Measurements from ENCODE around the gene FAM111A.

FAM111A gene

DNA sequence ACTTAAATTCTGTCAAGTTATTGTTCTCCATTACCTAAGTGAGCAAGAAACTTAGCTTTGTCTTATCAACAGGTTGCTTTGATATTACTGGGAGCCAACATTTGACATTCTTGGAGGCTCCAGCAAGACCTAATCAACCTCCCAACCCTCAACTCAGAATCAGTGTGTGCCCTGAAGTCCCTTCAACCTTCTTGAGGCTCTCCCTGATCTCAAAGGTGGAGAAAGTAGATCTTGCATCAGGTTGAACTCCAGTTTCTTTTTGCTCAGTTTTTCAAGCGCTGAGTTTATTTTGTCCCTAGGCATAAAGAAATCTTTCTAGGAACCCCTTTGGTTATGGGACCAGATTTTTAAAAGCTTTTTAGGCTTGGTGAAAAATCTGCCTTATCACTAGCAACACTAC, 1.4 kb downstream of the FAM111A start:
- DNase-seq: no peak

DNA sequence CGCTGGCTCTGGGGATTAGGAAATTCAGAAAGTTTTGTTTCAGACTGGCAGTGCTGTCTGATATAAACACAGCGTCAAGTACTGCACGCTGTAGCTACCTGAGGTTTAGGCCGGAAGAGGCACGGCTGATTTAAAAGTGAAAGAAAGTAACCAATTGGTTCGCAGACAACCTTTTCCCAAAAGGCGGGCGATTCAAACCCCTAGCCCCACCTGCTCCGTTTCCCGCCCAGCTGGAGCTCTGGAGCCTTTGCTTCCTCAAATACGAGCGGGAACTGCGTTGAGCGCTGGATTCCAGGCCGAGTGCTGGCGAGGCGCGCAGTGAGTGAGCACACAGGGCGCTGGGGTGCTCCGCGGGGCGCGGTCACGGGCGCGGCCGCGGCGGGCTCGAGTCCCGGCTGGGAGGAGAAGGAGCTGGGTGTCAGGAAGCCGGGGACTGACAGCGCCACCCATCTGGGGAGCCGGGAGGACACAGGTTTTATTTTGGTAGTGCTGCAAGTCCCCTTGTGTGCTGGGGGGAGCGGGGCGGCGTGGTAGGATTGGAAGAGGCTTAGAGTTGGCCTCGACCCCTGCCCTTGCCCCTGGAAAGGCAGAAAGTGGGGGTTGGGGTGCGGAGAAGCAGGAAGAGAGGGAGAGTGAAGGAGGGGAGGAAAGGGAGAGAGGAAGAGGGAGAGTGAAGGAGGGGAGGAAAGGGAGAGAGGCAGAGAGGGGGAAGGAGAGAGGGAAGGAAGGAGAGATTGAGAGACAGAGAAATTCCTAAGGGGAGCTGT, 2.1 kb downstream of the FAM111A start:
- DNase-seq: peak; percentile 90

DNA sequence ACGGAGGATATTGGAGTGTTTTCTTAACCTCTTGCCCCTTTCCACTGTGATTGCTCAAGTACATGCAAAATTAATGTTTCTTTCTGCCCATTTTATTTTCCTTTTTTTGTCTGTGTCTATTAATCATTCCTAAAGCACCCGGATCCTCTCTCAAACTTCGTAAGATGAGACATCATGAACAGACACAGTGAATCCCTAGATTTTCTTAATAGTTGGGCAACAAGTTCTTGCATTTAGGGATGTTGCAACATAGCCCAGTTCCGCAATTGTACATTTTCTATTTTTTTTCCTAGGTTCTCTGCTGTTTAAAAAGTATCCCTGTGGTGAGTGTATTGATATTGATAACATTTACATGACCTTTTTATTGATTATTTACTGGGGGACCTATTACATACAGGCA, 2.9 kb downstream of the FAM111A start:
- no peak for DNase-seq

DNA sequence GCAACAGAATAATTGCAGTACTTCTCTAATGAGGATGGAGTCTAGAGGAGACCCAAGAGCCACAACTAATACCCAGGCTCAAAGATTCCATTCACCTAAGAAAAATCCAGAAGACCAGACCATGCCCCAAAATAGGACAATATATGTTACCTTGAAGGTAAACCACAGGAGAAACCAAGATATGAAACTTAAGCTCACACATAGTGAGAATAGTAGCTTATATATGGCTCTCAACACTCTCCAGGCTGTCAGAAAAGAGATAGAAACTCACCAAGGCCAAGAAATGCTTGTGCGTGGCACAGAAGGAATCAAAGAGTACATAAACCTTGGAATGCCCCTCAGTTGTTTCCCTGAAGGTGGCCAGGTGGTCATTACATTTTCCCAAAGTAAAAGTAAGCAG, 9.1 kb downstream of the FAM111A start:
- DNase-seq: no peak

DNA sequence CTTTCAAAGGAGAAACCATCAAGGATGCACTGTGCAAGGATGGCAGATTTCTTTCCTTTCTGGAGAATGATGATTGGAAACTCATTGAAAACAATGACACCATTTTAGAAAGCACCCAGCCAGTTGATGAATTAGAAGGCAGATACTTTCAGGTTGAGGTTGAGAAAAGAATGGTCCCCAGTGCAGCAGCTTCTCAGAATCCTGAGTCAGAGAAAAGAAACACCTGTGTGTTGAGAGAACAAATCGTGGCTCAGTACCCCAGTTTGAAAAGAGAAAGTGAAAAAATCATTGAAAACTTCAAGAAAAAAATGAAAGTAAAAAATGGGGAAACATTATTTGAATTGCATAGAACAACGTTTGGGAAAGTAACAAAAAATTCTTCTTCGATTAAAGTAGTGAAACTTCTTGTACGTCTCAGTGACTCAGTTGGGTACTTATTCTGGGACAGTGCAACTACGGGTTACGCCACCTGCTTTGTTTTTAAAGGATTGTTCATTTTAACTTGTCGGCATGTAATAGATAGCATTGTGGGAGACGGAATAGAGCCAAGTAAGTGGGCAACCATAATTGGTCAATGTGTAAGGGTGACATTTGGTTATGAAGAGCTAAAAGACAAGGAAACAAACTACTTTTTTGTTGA, 9.8 kb downstream of the FAM111A start:
- DNase-seq: peak; percentile 66

DNA sequence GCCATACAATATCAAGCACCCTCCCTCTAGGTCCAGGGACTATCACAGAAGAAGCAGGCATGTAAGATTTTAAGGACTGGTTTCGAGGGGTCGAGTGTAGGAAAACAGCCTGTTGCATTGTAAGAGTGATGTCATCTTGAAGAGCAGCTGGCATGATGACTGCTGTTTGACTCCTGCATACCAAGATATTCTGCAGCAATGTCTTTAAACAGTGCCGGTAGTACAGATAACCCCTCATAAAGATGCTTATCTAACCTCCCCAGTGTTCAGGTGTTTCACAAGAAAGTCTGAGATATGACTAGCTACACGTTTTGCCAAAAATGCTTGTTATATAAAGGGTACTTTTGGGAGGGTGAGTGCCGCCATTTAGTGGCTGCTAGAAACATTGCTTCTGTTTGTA, 12.0 kb downstream of the FAM111A start:
- no peak for DNase-seq

DNA sequence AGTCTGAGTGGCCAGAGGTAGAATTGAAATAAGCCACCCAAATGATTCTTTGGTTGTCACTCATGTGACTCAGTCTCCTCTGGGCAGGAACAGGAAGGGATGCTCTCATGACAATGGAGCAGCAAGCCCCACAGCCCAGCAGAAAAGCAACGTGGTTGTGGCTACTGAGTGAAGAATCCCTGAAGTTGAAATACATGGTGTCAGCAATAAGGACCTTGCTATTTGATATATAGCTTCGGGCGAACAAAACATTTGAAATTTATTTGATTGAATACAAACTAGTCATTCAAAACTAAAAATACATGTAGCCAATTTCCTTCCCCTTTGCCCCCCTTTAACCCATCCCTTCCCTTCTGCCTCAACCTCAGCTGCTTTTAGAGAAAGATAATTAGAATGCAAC, 14.8 kb downstream of the FAM111A start:
- no peak for DNase-seq

DNA sequence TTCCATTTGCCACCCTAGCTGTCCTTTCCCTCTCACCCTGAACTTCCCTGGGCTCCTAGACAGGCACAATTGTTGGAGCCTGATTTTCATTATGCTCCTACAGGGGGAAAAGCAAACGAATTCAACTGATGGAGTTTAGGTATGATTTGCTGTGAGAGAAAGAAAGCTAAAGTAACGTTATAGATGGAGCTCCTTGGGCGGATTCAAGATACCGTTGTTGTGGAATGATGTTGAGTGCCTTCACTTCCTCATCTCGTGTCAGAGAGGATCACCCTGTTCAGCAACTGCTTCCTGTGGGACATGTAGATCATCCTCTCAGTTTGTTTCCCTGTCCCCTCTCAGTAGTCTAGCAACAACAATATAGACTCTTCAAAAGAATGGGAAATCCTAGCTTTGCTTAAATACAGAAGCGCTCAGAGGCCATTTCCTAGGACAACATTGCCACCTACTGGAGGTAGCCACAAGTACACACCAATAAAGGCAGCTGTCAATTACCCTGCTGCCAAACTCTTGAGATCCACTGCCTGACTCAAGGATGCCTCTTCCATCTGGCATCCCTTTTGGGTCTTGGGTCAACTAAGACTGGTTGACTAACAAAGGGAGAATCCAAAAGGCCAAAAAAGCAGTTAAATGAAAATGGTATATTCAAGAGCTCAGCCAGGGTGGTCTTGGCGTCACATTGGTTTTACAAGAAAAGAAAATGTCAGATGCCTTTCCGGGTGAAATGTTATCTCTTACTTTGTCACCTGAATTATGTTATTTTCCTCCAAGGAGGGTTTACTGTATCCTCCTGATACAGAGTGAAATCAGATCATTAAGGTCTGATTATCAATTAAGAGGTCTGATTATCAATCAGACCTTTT, 15.8 kb downstream of the FAM111A start:
- peak; percentile 73 for DNase-seq

DNA sequence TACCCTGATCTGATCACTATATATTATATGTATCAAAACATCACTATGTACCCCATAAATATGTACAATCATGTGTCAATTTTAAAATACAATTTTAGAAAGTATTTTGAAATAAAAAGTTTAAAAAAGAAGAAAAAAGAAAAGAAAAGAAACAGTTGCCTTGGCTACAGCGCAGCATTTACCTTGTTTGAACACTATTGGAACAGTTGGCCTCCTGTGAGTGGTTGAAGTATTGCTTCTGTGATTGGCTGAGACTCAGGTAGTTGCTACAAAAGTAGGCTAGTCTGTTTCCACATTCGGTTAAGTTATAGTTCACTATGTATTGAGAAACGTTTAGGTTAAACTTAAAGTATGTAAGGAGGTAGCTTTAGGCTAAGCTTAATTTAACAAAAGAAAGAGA, 21.4 kb downstream of the FAM111A start:
- DNase-seq: no peak

DNA sequence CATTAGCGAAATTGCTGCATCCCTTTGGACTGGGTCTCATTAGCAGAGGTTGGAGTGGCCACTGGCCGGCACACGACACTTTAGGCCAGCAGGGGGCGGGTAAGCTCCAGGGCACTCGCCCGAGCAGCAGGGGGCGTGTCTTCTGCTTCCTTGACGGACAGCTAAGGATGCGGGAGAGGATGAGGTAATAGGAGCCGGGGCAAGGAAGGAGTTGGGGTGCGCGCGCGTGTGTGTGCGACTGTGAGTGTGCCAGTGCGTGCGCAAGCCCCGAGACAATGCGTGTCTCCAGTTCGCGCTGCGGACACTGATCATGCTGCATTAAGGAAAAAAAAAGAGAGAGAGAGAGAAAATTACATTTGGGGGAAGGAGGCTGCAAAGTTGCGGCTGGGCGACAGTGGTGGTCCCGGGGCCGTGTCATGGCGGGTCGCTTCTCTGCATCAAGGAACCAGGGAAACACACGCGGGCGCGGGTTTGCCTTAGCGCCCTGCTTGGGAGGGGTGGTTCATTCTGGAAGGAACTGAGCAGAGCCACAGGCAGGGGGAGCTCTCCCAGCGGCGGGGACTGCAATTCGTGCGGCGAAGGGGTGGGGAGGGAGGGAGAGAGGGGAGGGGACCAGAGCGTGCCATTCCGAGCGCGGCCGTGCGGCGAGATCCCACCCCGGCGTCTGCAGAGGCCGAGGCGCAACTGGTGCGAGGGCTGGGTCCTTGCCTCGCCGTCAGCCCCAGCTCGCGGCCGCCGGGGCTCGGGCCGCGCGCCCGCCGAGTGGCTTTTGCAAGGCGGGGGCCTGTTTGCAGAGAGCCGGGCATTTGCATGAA, 29.1 kb downstream of the FAM111A start, which contains the start of gene DTX4:
Gene DTX4, plus strand, starts transcription at position 625 of the 815 bp plus-strand sequence. CDS start 464 bp downstream, outside the sequence.
- DNase-seq: peak; percentile 94

DNA sequence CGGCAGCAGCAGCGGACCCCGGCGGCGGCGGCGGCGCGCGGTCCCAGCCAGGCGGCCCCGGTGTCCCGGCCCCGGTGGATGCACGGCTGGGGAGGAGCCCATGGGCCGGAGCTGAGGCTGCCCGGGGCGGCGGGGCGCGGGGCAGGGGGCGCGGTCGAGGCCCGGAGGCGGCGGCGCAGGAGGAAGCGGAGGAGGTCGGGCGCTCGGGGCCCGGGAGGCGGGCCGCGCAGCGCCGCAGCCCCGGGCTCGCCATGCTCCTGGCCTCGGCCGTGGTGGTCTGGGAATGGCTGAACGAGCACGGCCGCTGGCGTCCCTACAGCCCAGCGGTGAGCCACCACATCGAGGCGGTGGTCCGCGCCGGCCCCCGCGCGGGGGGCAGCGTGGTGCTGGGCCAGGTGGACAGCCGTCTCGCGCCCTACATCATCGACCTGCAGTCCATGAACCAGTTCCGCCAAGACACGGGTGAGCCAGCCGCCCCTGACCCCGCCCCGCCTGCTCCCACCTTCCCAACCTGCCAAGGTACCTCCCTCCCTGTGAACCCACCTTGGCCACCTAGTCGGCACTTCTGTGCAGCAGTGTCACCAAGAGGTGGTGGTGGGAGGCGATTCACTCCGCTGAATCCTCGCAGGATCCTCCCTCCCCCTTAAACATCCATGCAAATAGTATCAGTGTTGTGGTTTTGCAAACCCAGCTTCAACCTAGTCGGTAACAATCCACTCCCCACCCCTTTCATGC, 29.9 kb downstream of the FAM111A start:
- no peak for DNase-seq

DNA sequence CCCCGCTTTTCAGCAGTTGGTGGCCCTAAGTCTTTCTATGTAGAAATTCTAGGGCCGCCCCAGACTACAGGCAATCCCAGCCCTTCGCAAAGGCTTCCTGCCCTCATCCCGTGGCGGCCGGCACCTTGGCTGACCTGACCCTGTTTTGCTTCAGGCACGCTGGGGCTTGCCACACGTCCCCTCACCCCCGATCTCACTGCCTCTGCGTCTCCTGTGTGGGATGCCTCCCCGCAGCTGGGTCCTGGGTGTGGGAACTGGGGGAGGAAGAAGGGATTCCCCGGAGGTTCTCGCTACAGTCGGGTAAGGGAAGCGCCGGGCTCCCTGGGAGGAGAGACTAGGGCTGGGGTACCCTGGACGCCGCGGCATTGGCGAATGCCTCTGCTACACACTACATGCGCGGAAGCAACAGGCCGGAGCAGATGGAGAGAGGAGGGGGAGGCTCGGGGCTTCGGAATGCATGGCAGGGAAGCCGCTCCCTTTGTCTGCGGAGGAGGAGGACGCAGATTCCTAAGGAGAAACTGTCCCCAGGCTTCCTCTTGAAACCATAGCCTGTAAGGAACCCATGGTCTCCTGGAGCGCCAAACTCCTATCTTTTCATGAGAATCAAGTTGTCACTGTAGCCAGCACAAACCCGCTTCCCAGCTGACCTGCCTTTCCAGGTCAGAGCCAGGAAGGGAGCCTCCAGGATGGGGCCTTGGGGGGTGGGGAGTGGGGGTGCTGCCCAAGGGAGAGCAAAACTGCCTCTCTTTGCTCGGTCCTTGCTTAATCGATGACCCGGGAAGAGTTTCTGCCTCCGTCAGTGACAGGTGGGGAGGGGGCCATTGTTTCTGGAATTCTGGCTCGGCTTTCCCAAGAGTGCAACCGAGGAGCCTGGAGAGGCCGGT, 30.7 kb downstream of the FAM111A start:
- no peak for DNase-seq

DNA sequence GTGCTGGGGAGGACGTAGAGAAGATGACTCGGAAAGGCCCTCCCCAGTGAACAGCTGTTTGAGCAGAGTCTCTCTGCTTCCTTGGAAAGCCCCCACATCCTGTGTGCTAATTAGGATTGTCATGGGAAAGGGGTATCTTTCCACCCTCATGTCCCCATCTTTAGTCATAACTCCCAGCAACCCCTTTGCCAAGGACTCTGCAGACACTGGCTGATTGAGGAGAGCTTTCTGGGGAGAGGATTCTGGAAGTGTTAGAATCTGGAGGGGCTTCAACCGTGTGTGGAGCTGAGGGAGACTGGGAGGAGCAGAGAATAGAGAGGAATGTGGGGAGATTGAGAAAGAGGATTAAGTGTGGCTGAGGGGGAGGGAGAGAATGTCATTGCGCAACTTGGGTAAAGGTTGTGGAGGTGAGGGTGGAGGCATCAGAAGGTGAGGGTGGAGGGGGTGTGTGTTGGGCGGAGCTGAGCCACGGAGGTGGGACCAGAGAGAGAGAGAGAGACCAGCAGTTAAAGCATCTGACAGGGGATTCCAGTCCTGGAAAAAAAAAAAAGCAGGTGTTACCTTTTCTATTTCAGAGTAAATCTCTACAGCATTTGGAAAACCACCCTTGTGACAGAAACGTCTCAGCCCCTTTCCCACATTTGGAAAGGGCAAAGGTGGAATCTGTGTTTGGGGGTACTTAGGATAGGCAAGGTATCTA, 31.5 kb downstream of the FAM111A start:
- no peak for DNase-seq

DNA sequence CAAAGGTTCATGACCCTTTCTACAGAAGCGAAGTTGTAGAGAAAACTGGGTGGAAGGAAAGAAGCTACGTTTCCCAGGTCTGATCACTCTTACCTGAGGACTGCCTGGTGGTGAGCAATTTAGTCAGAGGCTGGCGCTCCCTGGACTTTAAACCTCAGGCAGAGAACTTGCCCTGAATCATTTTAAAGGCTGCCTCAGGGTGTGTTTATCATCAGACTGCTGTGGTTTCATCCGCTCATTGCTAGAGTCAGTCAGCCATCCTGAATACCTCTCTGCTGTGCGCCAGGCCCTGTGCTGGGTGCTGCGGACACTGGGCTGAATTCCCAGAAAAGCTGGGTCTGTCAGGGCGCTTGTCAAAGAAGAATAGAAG, 32.0 kb downstream of the FAM111A start:
- DNase-seq: peak; percentile 6

DNA sequence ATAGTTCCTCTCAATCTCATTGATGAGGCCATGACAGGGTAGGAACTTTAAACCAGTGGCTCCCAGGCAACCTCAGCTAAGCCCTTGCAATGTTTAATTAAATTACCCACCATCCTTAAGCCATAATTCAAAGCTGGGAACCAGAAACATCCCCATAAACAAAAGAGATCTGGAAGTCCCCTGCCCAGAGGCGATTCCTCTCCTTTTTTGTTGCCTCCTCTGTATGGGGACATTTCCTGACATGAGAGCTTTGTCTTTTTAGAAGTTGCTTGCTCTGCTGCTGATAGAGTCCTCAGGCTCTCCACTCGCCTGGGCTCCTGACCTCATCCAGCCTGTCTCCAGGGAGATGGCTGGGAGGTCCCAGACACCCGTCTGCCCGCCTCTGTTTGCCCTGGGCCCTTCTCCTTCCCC, 32.4 kb downstream of the FAM111A start:
- DNase-seq: no peak

DNA sequence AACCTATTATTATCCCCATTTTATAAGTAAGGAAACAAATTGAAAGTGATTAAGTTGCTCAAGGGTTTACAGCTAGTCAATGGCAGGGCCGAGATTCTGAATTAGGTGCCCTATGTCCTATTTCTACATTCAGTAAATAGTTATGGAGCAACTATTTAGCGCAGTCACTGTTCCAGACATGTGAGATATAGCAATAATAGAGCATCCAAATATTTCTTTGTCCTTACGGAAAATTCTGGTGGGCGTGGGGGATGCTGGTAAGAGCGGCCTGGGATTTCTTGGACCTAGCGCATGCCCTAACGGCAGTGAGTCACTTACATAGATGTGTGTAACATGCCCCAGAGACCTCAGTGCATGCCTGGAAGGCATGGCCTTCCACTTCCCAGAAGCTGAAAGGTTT, 33.7 kb downstream of the FAM111A start:
- no peak for DNase-seq

DNA sequence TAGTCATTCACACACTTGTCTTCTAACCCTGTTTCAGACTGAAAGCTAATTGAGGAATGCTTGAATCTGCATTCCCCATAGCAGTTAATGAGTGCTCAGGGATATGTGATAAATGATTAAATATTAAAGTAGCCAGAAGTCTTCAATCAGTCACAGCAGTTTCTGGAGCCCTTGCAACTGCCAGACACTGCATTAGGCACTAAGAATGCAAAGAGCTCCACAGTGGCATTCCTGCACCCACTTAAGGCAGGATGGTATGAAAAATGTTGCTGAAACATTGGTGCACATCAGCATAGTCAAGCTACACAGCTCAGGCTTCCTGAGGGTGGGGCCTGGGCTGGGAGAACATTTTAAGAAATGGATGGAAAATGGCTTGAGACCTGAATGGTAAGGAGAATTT, 35.7 kb downstream of the FAM111A start:
- DNase-seq: no peak

DNA sequence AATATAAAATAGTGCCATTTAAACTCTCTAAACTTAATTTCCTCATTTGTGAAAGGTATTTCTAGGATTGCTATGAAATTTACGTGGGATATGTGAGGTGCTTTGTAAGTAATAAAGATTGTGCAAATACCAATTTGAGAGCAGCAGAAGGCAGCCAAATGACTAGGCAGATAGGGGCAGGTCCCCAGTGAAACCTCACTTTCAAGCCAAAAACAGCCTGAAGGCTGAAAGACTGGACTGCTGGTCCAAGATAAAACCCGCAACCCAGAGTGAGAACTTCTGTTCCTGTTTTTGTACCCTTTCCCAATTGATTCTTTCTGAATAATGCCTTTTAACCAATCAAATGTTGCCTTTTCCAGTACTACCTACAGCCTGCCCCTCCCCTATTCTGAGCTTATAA, 36.5 kb downstream of the FAM111A start:
- no peak for DNase-seq

DNA sequence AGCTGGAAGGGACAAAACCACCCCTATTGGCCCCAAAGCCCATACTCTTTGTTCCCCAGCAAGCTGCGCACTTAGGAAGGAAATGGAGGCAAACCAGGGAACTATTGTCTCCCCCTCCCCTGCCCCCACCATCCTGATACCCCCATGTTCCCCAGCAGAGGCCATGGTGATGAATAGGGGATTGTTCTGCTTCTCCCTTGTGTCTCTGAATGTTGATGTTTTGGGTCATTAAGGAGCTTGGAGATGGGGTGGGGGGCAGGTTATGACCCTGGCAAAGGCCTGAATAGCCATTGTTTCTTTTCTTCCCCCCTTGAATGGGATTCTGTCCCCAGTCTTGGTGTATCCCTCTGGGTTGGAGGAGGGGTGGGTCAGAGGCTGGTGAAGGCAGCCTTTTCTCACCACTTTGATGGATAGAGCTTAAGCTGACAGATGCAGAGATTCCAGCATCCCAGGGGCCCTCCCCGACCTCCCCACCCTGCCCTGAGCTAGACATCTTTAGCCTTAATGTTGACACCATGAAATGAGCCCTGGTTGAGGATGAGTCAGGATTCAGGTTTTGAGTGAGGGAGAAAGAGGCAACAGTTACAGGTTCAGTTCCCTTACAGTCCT, 37.6 kb downstream of the FAM111A start:
- DNase-seq: no peak

DNA sequence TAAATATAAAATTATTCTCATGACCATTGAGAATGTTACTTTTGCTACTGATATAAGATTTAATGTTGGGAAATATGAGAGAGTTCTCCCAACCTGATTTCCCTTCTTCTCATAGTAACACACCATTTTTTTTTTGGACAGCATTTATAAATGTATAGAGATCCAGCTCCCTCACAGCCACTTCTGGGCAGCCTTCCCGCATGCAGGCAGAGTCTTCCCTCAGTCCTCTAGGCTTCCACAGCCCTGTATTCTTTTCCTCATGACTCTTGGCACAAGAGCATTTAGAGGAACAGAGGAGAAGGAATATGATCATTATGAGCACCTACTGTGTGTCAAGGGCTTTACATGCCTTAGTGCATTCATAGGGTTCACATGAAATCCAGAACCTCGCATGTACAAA, 38.3 kb downstream of the FAM111A start:
- no peak for DNase-seq

Measured in activated CD4-positive, alpha-beta T cell treated with anti-CD3 and anti-CD28 coated beads, Interleukin-10, Interleukin-2, amounts not matched to agents 100 ng/mL and 50 ng/mL, durations not matched to agents 16 hours and 8 hours (primary cell).